Mucosa of rectum (tissue), 2 donors: ENCODE results near the gene DPF3.

Source experiments
- H3K27ac ChIP-seq, 2 donors: one replicate each; pipeline ENCODE4 v1.7.0; 2013; ENCODE audit warnings: inconsistent platforms in 2 of 2, low read depth in 2 of 2, low read length in 2 of 2
- H3K27me3 ChIP-seq, 2 donors: one replicate each; pipeline ENCODE4 v1.7.0; 2013; ENCODE audit warnings: low read length in 2 of 2; ENCODE audit not compliant: control insufficient read depth in 2 of 2, insufficient read depth in 2 of 2
- H3K36me3 ChIP-seq, 2 donors: one replicate each; pipeline ENCODE4 v1.7.0; 2013; ENCODE audit warnings: low read length in 2 of 2; ENCODE audit not compliant: control insufficient read depth in 2 of 2, insufficient read depth in 2 of 2
- H3K4me1 ChIP-seq, 2 donors: one replicate each; pipeline ENCODE4 v1.7.0; 2013; ENCODE audit warnings: low read length in 2 of 2, mild to moderate bottlenecking in 1 of 2; ENCODE audit not compliant: control insufficient read depth in 2 of 2, insufficient read depth in 2 of 2
- H3K4me3 ChIP-seq, 2 donors: one replicate each; pipeline ENCODE4 v1.7.0; 2013; ENCODE audit warnings: low read length in 2 of 2
- H3K9ac ChIP-seq, 2 donors: one replicate each; pipeline ENCODE4 v1.7.0; 2013; ENCODE audit warnings: low read length in 2 of 2, low read depth in 1 of 2, mild to moderate bottlenecking in 1 of 2
- H3K9me3 ChIP-seq, 2 donors: one replicate each; pipeline ENCODE4 v1.7.0; 2013; ENCODE audit warnings: low read length in 2 of 2; ENCODE audit not compliant: control insufficient read depth in 2 of 2
- donor health status: healthy.
- donor health status: Normal muscosa, but diverticular disease.

Gene DPF3

GRCh38 chr14:72590577-72590976, 303.3 kb downstream of the DPF3 start:
- Histone ChIP-seq H3K27ac (no peak overlapping the region), H3K9me3 (no peaks in the 10 kb centered on the region), H3K36me3 (no peaks in the 10 kb centered on the region), H3K4me3 (no peak overlapping the region), H3K9ac (no peak overlapping the region), H3K4me1 (no peaks in the 10 kb centered on the region), H3K27me3 (no peaks in the 10 kb centered on the region)

GRCh38 chr14:72589652-72590051, 304.2 kb downstream of the DPF3 start:
- Histone ChIP-seq H3K36me3 (no peaks in the 10 kb centered on the region), H3K9me3 (no peaks in the 10 kb centered on the region), H3K9ac (no peak overlapping the region), H3K4me1 (no peaks in the 10 kb centered on the region), H3K27ac (no peak overlapping the region), H3K4me3 (no peak overlapping the region), H3K27me3 (no peaks in the 10 kb centered on the region)

GRCh38 chr14:72588521-72588920, 305.4 kb downstream of the DPF3 start:
- no peak overlapping the region for H3K9ac ChIP-seq
- H3K36me3 ChIP-seq: no peaks in the 10 kb centered on the region
- no peaks in the 10 kb centered on the region for H3K9me3 ChIP-seq
- no peaks in the 10 kb centered on the region for H3K27me3 ChIP-seq
- no peak overlapping the region for H3K27ac ChIP-seq
- no peaks in the 10 kb centered on the region for H3K4me1 ChIP-seq
- no peak overlapping the region for H3K4me3 ChIP-seq

- Histone ChIP-seq H3K27ac (no peak overlapping the region), H3K9ac (no peak overlapping the region), H3K4me1 (no peaks in the 10 kb centered on the region), H3K4me3 (no peak overlapping the region), H3K9me3 (no peaks in the 10 kb centered on the region), H3K27me3 (no peaks in the 10 kb centered on the region), H3K36me3 (no peaks in the 10 kb centered on the region)
Measured at GRCh38 chr14:72583316-72584272, 310.3 kb downstream of the DPF3 start.

- Histone ChIP-seq H3K4me3 (no peak overlapping the region), H3K9me3 (no peaks in the 10 kb centered on the region), H3K27me3 (no peaks in the 10 kb centered on the region), H3K27ac (no peak overlapping the region), H3K9ac (no peak overlapping the region), H3K4me1 (no peaks in the 10 kb centered on the region), H3K36me3 (no peaks in the 10 kb centered on the region)
Measured at GRCh38 chr14:72582582-72582981, 311.3 kb downstream of the DPF3 start.

GRCh38 chr14:72578514-72578913, 315.4 kb downstream of the DPF3 start:
- H3K9ac ChIP-seq: no peak overlapping the region
- H3K27ac ChIP-seq: no peak overlapping the region
- no peaks in the 10 kb centered on the region for H3K4me1 ChIP-seq
- no peak overlapping the region for H3K4me3 ChIP-seq
- no peaks in the 10 kb centered on the region for H3K27me3 ChIP-seq
- H3K36me3 ChIP-seq: no peaks in the 10 kb centered on the region
- no peaks in the 10 kb centered on the region for H3K9me3 ChIP-seq

- no peak overlapping the region for H3K27ac ChIP-seq
- no peaks in the 10 kb centered on the region for H3K27me3 ChIP-seq
- H3K36me3 ChIP-seq: no peaks in the 10 kb centered on the region
- H3K4me1 ChIP-seq: no peaks in the 10 kb centered on the region
- H3K4me3 ChIP-seq: no peak overlapping the region
- no peak overlapping the region for H3K9ac ChIP-seq
- no peaks in the 10 kb centered on the region for H3K9me3 ChIP-seq
Measured at GRCh38 chr14:72577521-72577920, 316.4 kb downstream of the DPF3 start.

- Histone ChIP-seq H3K4me1 (no peaks in the 10 kb centered on the region), H3K27me3 (no peaks in the 10 kb centered on the region), H3K9me3 (no peaks in the 10 kb centered on the region), H3K27ac (no peak overlapping the region), H3K36me3 (no peaks in the 10 kb centered on the region), H3K9ac (no peak overlapping the region), H3K4me3 (no peak overlapping the region)
Measured at GRCh38 chr14:72576258-72576657, 317.6 kb downstream of the DPF3 start.

GRCh38 chr14:72574715-72575114, 319.2 kb downstream of the DPF3 start:
- H3K27ac ChIP-seq: no peak overlapping the region
- H3K9ac ChIP-seq: no peak overlapping the region
- no peaks in the 10 kb centered on the region for H3K36me3 ChIP-seq
- no peaks in the 10 kb centered on the region for H3K27me3 ChIP-seq
- no peak overlapping the region for H3K4me3 ChIP-seq
- no peaks in the 10 kb centered on the region for H3K4me1 ChIP-seq
- no peaks in the 10 kb centered on the region for H3K9me3 ChIP-seq

- Histone ChIP-seq H3K4me1 (no peaks in the 10 kb centered on the region), H3K4me3 (no peak overlapping the region), H3K27ac (no peak overlapping the region), H3K27me3 (no peaks in the 10 kb centered on the region), H3K36me3 (no peaks in the 10 kb centered on the region), H3K9ac (no peak overlapping the region), H3K9me3 (no peaks in the 10 kb centered on the region)
Measured at GRCh38 chr14:72573725-72574417, 320.0 kb downstream of the DPF3 start.
